Spinal cord (tissue), 10 donors: ENCODE results near the gene NPAS3. TPM values are rescaled to one million over a fixed set of nuclear protein-coding genes. Genes with fewer than 3 reads are reported as not detected.

Experiments used
- DNase-seq, 6 donors: peaks; one replicate each; pipeline versions ENCODE4 v3.0.0 to v3.0.0-alpha.2; 2013 to 2015; ENCODE audit warnings: low spot score in 6 of 6, low read depth in 4 of 6
- H3K27ac ChIP-seq: one replicate; pipeline ENCODE4 v1.5.1; 2013; ENCODE audit warnings: low read depth, low read length, control low read depth
- H3K27me3 ChIP-seq: one replicate; pipeline ENCODE4 v1.6.1; 2013; ENCODE audit warnings: low read length; ENCODE audit not compliant: control insufficient read depth, insufficient read depth
- H3K36me3 ChIP-seq: one replicate; pipeline ENCODE4 v1.6.1; 2013; ENCODE audit warnings: low read length; ENCODE audit not compliant: control insufficient read depth, insufficient read depth
- H3K4me1 ChIP-seq: one replicate; pipeline ENCODE4 v1.6.1; 2013; ENCODE audit warnings: low read length; ENCODE audit not compliant: control insufficient read depth, insufficient read depth
- H3K4me3 ChIP-seq: one replicate; pipeline ENCODE4 v1.5.1; 2013; ENCODE audit warnings: low read depth, low read length, control low read depth
- H3K9me3 ChIP-seq: one replicate; pipeline ENCODE4 v1.6.1; 2013; ENCODE audit warnings: low read length; ENCODE audit not compliant: control insufficient read depth, insufficient read depth
- WGBS: methylation state at CpG from one replicate; pipeline ENCODE4 v1.1.5; 2013; ENCODE audit warnings: missing lambda C conversion rate; ENCODE audit not compliant: insufficient coverage; 5-methylcytosine and 5-hydroxymethylcytosine counted together
- polyA plus RNA-seq, 2 donors: library from polyadenylated mRNA; unstranded; fragments of 120-200 nt; gene quantifications; one replicate each; pipeline ENCODE4 v1.2.1, GENCODE V29; 2013; ENCODE audit not compliant: insufficient read length in 2 of 2
- total RNA-seq, 2 donors: library from RNA; depleted of rRNA in 1 of 2; stranded (reverse); fragments of 120-200 nt in 1 of 2; fragments of >200 nt in 1 of 2; gene quantifications; one replicate each; pipeline versions ENCODE4 v1.2.3 to v1.2.4, GENCODE V29; 2013 to 2014
- donor health status: healthy.

Gene NPAS3
- total and polyA plus RNA-seq, 4 donors = 23.2 to 77.3 (median 50.8) TPM

DNA sequence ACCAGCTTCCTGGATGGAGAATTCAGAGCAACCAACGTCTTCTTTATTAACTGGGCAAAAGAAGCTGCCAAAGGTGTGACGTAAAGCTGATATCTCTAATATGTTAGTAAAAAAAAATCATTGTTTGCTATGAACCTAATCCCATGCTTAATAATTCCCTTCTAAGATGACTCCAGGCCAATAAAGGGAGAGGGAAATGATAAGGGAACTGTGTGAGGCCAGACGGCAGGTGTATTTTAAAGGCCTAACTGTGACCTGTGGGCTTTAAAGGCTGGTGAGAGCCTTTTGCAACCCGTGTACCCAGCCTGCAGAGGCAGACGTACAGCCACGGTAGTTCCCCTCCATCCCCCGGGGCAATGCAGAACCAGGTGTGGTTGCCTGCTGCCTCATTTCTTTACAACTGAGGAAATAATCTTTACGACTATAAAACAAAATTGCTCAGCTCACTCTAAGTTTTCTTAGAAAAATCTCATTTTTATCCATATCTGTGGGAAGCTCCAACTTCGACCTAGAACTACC, 641.6 kb downstream of the NPAS3 start:
- DNase-seq = no peak
- Histone ChIP-seq H3K9me3 (no peaks in the 10 kb centered on the region), H3K27ac (no peak overlapping the region), H3K27me3 (no peaks in the 10 kb centered on the region), H3K36me3 (no peaks in the 10 kb centered on the region), H3K4me1 (no peaks in the 10 kb centered on the region), H3K4me3 (no peak overlapping the region)
- WGBS = 78% methylated on average over 7 of the region's 9 CpGs

DNA sequence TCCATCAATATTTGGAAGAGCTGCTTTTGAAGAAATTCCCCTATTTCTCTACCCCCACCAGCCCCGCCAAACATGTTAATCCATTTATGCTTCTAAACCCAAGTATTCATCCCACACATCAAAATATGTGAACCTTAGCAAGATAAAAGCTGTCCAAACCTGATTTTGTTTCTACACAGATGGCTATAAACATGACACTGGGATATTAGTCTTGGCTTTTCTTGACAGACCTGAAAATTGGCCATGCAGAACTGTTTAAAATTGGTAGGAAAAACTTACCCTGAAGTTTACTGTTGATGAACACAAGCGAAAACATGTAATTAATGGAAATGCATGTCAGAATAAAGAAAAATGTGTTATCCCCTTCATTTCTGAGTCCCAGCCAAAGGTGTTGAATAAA, 642.2 kb downstream of the NPAS3 start:
- Histone ChIP-seq H3K4me3 (no peak overlapping the region), H3K27me3 (no peaks in the 10 kb centered on the region), H3K27ac (no peak overlapping the region), H3K36me3 (no peaks in the 10 kb centered on the region), H3K4me1 (no peaks in the 10 kb centered on the region), H3K9me3 (no peaks in the 10 kb centered on the region)
- 100% methylated on average over 1 of the region's 2 CpGs for WGBS
- DNase-seq = no peak

DNA sequence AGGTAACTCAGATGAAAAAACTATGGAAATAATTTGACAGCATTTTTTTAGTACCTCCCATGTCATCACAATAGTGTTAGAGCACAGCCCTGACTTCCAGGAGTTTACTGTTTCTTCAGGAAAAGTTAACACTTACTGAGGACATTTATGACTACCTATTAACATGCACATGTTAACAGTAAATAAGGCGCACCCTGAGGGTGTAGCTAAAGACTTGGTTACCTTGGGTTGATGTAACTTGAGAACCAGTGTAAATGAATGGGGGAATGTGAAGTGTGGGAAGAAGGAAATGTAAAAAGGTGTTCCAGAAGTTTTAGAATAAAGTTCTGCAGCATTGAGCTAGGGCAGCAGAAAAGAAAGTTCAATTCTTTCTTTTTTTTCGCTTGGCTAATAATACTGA, 646.0 kb downstream of the NPAS3 start:
- no peaks in the 10 kb centered on the region for H3K4me1 ChIP-seq
- H3K27ac ChIP-seq = no peak overlapping the region
- no peak overlapping the region for H3K4me3 ChIP-seq
- no peaks in the 10 kb centered on the region for H3K9me3 ChIP-seq
- WGBS = 100% methylated on average over 2 of the region's 2 CpGs
- H3K27me3 ChIP-seq = no peaks in the 10 kb centered on the region
- H3K36me3 ChIP-seq = no peaks in the 10 kb centered on the region
- no peak for DNase-seq

DNA sequence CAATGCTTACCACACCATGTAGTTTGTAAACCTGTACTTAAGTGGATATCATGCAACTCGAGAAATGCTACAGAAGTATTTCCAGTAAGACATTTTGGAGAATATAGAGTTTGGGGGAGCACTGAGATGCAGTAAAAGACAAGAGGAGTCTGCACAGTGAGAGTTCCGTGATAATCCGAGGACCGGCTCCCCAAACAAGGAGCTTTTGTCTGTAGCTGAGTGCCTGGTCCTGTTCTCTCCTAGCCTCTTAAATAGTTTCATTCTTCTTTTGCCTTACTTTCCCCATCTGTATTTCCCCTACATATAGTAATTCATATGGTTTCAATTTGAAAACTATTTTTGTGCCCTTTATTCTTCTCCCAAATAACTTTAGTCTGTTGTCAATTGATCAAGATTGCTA, 648.1 kb downstream of the NPAS3 start:
- no peaks in the 10 kb centered on the region for H3K36me3 ChIP-seq
- H3K9me3 ChIP-seq = no peaks in the 10 kb centered on the region
- 50% methylated on average over 1 of the region's 4 CpGs for WGBS
- H3K4me1 ChIP-seq = no peaks in the 10 kb centered on the region
- no peak overlapping the region for H3K4me3 ChIP-seq
- H3K27ac ChIP-seq = no peak overlapping the region
- DNase-seq = peak in 1 of 6 donors; percentile 19
- no peaks in the 10 kb centered on the region for H3K27me3 ChIP-seq

DNA sequence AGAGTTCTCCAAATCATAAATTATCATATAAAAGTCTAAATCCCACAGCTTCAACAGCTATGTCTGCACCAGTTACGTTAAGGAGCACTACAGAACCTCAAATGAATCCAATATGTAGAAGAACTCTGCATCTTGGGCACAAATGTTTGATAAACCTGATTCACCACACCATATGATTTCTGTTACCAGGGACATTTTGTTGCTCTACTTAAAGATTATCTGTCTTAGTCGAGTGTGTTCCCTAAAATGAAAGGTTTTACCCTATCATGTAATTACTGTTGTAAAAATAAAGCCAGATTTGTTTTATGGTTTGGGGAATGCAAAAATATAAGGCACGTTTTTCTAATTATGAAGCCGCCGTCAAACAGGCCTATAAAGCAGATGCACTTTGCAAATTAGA, 649.1 kb downstream of the NPAS3 start:
- no peak for DNase-seq
- no peak overlapping the region for H3K27ac ChIP-seq
- no peaks in the 10 kb centered on the region for H3K27me3 ChIP-seq
- no peaks in the 10 kb centered on the region for H3K4me1 ChIP-seq
- WGBS = no CpG with 5 or more reads among the region's 5 CpGs
- no peaks in the 10 kb centered on the region for H3K9me3 ChIP-seq
- no peaks in the 10 kb centered on the region for H3K36me3 ChIP-seq
- no peak overlapping the region for H3K4me3 ChIP-seq

DNA sequence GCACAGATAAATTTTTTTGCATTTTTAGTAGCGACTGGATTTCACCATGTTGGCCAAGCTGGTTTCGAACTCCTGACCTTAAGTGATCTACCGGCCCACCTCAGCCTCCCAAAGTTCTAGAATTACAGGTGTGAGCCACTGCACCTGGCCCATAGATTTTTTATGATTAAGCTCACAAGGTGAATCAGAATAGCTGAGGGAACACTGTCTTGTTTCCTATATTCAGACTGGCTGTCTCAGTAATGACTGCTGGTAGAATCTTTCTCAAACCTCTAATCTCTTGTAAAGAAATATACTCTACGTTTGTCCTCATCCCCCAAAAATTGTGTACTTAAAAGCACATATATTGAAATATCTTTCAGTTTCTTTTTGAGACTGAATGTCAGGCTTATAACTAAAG, 650.1 kb downstream of the NPAS3 start:
- no peaks in the 10 kb centered on the region for H3K9me3 ChIP-seq
- DNase-seq = no peak
- no peak overlapping the region for H3K4me3 ChIP-seq
- no peaks in the 10 kb centered on the region for H3K27me3 ChIP-seq
- H3K27ac ChIP-seq = no peak overlapping the region
- no peaks in the 10 kb centered on the region for H3K4me1 ChIP-seq
- 100% methylated on average over 1 of the region's 4 CpGs for WGBS
- no peaks in the 10 kb centered on the region for H3K36me3 ChIP-seq

DNA sequence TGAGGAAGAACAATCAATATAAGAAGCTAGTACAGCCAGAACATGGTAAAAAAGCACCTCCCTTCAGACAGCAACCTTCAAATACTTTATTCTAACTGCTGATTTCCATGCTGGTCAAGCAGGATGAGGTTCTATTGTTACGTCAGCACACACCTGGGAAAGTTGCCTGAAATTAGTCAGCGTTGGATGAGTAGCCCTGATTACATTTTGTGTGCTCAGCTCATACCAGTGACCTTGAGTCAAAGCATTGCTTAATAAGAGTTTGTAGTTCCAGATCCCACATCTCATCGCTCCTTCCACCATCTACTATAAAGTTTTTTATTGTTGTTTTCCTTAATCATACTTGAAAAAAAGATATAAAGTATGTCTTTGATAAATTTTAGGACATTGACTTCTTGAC, 650.7 kb downstream of the NPAS3 start:
- no peaks in the 10 kb centered on the region for H3K4me1 ChIP-seq
- H3K27ac ChIP-seq = no peak overlapping the region
- no peaks in the 10 kb centered on the region for H3K36me3 ChIP-seq
- H3K9me3 ChIP-seq = no peaks in the 10 kb centered on the region
- no peak for DNase-seq
- 100% methylated on average over 1 of the region's 3 CpGs for WGBS
- H3K27me3 ChIP-seq = no peaks in the 10 kb centered on the region
- no peak overlapping the region for H3K4me3 ChIP-seq

DNA sequence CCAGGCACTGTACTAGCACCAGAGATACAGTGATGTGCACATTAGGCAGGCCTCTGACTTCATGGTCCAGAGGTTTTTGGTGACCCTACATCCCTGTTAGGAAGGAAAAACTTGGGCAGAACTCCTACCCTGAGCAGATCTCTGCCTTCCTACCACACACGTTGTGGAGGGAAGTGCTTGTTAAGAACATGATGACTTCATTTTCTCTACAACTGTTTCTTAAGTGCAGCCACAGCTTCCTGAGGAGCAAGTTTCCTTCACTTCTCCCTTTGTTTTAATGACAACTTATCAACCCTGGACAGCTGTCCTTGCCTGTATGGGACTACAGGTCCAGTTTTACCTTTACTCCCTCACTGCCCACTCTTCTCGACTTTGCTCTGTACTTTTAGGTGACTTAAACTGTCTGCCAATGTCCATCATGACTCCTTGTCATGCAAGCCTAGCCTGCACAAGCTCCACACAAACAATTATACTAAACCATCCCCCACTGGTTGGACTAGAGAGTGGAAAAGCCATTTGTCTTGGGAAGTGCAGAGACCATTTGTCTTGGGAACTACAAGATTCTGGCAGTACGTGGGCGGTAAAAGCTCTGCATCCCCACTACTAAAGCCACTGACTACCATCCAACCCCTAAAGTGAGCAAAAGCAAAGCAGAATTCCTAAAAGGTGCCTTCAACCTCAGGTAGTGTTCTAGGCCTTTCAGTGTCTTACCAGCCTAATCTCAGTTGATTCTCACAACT, 652.4 kb downstream of the NPAS3 start:
- Histone ChIP-seq H3K4me1 (no peaks in the 10 kb centered on the region), H3K27me3 (no peaks in the 10 kb centered on the region), H3K9me3 (no peaks in the 10 kb centered on the region), H3K36me3 (no peaks in the 10 kb centered on the region), H3K27ac (no peak overlapping the region), H3K4me3 (no peak overlapping the region)
- DNase-seq = no peak
- 74% methylated on average over 3 of the region's 4 CpGs for WGBS

DNA sequence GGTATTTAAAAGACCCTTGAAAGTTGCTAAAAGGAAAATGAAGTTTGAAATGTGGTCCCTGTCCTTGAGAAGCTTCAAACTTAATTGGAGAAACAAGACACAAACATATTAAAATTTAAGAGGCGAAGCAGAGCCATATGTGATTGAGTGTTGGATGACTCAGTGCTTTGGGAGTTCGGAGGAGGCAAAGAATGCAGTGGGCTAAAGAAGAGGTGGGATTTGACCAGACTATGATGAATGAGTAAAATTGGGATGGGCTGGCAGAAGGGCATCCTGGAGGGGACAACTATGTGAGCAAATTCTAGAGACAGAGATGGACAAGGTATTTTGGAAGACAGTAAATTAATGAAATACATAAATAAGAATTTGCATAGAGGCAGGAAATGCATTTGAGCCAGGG, 653.6 kb downstream of the NPAS3 start:
- Histone ChIP-seq H3K9me3 (no peaks in the 10 kb centered on the region), H3K36me3 (no peaks in the 10 kb centered on the region), H3K4me3 (no peak overlapping the region), H3K4me1 (no peaks in the 10 kb centered on the region), H3K27me3 (no peaks in the 10 kb centered on the region), H3K27ac (no peak overlapping the region)
- DNase-seq = no peak
- 100% methylated on average over 1 of the region's 2 CpGs for WGBS
